RWPE1 (cell line): Measurements from ENCODE around the gene HOXA10.
A peak's percentile ranks its signal among the peaks of the same experiment; 100 is the strongest.

Source experiments
- CTCF ChIA-PET: fragments of 350-600 bp; sonication (Branson Sonifier 250); formaldehyde crosslinking; extraction: SDS; loops from one replicate; lab custom pipeline; 2021; lab: Yijun Ruan, JAX
- POLR2A ChIA-PET: fragments of 400-600 bp; formaldehyde crosslinking; extraction: SDS; loops from one replicate; lab custom pipeline; 2020; ENCODE audit warnings: antibody characterized with exemption; ENCODE audit not compliant: low non-redundant PET; lab: Yijun Ruan, JAX
- DNase-seq: peaks from one replicate; pipeline ENCODE4 v3.0.0; 2012; ENCODE audit warnings: low spot score
- H3K27ac ChIP-seq: fragments of 450-650 bp; 2 replicates; pipeline ENCODE4 v1.5.1; 2017
- CTCF ChIP-seq: fragments of 450-650 bp; conservative IDR thresholded peaks from 2 replicates; pipeline ENCODE4 v1.5.1; 2017; ENCODE audit warnings: low read depth, mild to moderate bottlenecking

Gene HOXA10

GRCh38 chr7:27167916-27168264, 6.2 kb downstream of the HOXA10 start:
- peak overlapping the region; percentile 96 for H3K27ac ChIP-seq
- ChIA-PET CTCF (interaction anchor here (0.6 to 4.1 kb wide), 4 partner anchors 12 to 308 kb away, joined by 3 to 30 read pairs (median 3); partner anchors contain the start of gene HOXA3), POLR2A (no interaction called here)
- no peak for DNase-seq
- no peak for TF ChIP-seq CTCF

- ChIA-PET POLR2A (no interaction called here), CTCF (interaction anchor here (0.6 to 1.4 kb wide), 5 partner anchors 12 to 43 kb away, joined by 3 to 5 read pairs (median 4); no protein-coding TSS in a partner anchor)
- DNase-seq, result no peak
- H3K27ac ChIP-seq, result peak overlapping the region; percentile 96
- TF ChIP-seq CTCF, result no peak
Measured at GRCh38 chr7:27166531-27167505, 7.3 kb downstream of the HOXA10 start.

- TF ChIP-seq CTCF, result no peak
- DNase-seq, result no peak
- ChIA-PET POLR2A (interaction anchor here (0.7 kb wide), 1 partner anchor 23 kb away, joined by 3 read pairs; the partner anchor contains the start of gene HOXA5), CTCF (interaction anchor here (0.5 to 1.4 kb wide), 7 partner anchors 12 to 220 kb away, joined by 3 to 5 read pairs (median 3); no protein-coding TSS in a partner anchor)
- peak overlapping the region; percentile 96 for H3K27ac ChIP-seq
Measured at GRCh38 chr7:27165996-27166530, 8.1 kb downstream of the HOXA10 start.

- CTCF ChIA-PET, result interaction anchor here (0.5 to 1.4 kb wide), 6 partner anchors 13 to 220 kb away, joined by 3 to 5 read pairs (median 3); no protein-coding TSS in a partner anchor
- H3K27ac ChIP-seq, result peak within 1 kb of the TSS; percentile 96
- no peak for TF ChIP-seq CTCF
- peak; percentile 87 for DNase-seq
- POLR2A ChIA-PET, result interaction anchor here (0.5 to 0.7 kb wide), 2 partner anchors 14 to 22 kb away, joined by 3 read pairs; partner anchors contain the start of gene HOXA5
Measured at GRCh38 chr7:27165089-27165995, 8.8 kb downstream of the HOXA10 start, which contains the start of gene HOXA9. HOXA9 (minus strand) TSS chr7:27165537; CDS start chr7:27165457, 80 bp downstream.

GRCh38 chr7:27164367-27165088, 9.6 kb downstream of the HOXA10 start:
- POLR2A ChIA-PET, result no interaction called here
- peak; percentile 58 for TF ChIP-seq CTCF
- CTCF ChIA-PET, result interaction anchor here (0.6 to 1.2 kb wide), 4 partner anchors 9 to 211 kb away, joined by 3 to 6 read pairs (median 3); partner anchors contain the start of gene HOXA10
- DNase-seq, result no peak
- H3K27ac ChIP-seq, result peak overlapping the region; percentile 96
